AG09309 (cell line): ENCODE data around the gene CD72.
"Not testable (repeated sequence)": the region's sequence is repeated elsewhere in the genome, so short reads cannot be mapped to it uniquely, and the experiment has no call there.

Experiments
- DNase-seq: peaks from one replicate; pipeline ENCODE4 v3.0.0-alpha.2; 2010; ENCODE audit warnings: low read depth
- H3K4me3 ChIP-seq: 2 replicates; pipeline ENCODE4 v1.5.1; 2011; ENCODE audit warnings: mild to moderate bottlenecking, low read depth, low read length, moderate library complexity; ENCODE audit not compliant: control insufficient read depth
- TF ChIP-seq, protein P1 (sequence below): IDR thresholded peaks from 2 replicates; pipeline ENCODE4 v1.5.1; 2011; ENCODE audit warnings: mild to moderate bottlenecking, low read depth, low read length, inconsistent platforms; ENCODE audit not compliant: insufficient read depth, control insufficient read depth; ENCODE audit errors: missing control alignments

CD72 gene

GRCh38 chr9:35650341-35651158, 32.3 kb upstream of the CD72 start, which contains the start of gene SIT1:
Gene SIT1 (minus strand): TSS chr9:35650931. CDS start chr9:35650853, 78 bp downstream.
- H3K4me3 ChIP-seq, result no peak within 1 kb of the TSS
- TF ChIP-seq, protein P1, sequence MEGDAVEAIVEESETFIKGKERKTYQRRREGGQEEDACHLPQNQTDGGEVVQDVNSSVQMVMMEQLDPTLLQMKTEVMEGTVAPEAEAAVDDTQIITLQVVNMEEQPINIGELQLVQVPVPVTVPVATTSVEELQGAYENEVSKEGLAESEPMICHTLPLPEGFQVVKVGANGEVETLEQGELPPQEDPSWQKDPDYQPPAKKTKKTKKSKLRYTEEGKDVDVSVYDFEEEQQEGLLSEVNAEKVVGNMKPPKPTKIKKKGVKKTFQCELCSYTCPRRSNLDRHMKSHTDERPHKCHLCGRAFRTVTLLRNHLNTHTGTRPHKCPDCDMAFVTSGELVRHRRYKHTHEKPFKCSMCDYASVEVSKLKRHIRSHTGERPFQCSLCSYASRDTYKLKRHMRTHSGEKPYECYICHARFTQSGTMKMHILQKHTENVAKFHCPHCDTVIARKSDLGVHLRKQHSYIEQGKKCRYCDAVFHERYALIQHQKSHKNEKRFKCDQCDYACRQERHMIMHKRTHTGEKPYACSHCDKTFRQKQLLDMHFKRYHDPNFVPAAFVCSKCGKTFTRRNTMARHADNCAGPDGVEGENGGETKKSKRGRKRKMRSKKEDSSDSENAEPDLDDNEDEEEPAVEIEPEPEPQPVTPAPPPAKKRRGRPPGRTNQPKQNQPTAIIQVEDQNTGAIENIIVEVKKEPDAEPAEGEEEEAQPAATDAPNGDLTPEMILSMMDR, result no peak
- DNase-seq, result no peak

GRCh38 chr9:35649431-35650340, 31.5 kb upstream of the CD72 start:
- no peak overlapping the region for H3K4me3 ChIP-seq
- no peak for DNase-seq
- TF ChIP-seq, protein P1, result no peak

- TF ChIP-seq, protein P1, result peak; percentile 88
- H3K4me3 ChIP-seq, result peak overlapping the region; percentile 68
- DNase-seq, result no peak
Observed at GRCh38 chr9:35646533-35647265, 28.5 kb upstream of the CD72 start.

DNA sequence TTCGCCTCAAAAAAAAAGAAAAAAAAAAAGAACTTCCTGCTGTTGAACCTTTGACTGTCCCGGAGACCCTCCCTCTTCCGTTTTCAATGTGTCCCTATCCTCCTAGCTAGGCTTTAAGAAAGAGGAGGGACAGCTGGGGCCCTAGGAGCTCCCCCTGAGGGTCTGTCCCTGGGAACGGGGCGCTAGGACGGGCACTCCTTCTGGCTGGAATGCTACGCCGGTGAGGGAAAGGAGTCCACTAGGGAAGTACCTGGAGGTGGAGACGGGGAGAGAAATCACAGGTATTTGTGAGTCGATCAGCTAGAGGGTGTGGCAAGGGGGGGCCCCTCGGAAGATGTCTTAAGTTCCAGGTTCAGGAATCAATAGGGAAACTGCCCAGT, 27.9 kb upstream of the CD72 start:
- TF ChIP-seq, protein P1, result peak; percentile 24
- no peak for DNase-seq
- H3K4me3 ChIP-seq, result peak overlapping the region; percentile 68

GRCh38 chr9:35645736-35646135, 27.5 kb upstream of the CD72 start:
- DNase-seq, H3K4me3 ChIP-seq: not testable (repeated sequence)

DNA sequence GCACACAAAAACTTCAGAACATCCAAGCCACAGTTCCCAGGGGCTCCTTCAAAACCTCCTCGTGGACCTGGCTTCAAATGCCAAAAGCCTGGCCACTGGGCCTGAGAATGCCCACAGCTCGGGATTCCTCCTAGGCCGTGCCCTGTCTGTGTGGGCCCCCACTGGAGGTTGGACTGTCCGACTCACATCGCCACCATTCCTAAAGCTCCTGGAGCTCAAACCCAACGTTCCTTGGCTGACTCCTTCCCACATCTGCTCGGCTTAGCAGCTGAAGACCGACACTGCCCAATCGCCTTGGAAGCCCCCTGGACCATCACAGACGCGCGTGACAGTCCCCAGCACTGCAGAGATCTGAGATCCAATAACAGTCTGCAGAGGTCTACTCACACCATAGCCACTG, 24.8 kb upstream of the CD72 start:
- H3K4me3 ChIP-seq, result no peak overlapping the region
- TF ChIP-seq, protein P1, result no peak
- no peak for DNase-seq

GRCh38 chr9:35641478-35641877, 23.3 kb upstream of the CD72 start:
- not testable (repeated sequence) for H3K4me3 ChIP-seq, DNase-seq

DNA sequence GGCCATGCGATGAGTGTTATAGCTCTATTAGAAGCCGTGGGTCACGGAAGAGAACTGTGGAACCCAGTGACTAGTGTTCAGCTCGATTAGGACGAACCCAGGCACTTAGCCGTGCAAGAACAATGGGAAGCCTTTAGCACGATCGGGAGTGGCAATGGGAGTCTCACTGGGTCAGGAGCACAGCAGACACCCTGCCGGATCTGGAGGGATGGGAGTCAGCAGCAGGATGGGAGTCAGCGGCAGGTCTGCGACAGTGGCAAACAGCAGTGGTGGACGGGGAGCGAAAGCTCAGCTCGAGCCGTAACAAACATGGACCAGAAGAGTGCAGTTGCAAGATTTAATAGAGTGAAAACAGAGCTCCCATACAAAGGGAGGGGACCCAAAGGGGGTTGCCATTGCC, 22.2 kb upstream of the CD72 start:
- H3K4me3 ChIP-seq, DNase-seq: not testable (repeated sequence)
